Measurements from ENCODE around the gene DNAH10.

DNA sequence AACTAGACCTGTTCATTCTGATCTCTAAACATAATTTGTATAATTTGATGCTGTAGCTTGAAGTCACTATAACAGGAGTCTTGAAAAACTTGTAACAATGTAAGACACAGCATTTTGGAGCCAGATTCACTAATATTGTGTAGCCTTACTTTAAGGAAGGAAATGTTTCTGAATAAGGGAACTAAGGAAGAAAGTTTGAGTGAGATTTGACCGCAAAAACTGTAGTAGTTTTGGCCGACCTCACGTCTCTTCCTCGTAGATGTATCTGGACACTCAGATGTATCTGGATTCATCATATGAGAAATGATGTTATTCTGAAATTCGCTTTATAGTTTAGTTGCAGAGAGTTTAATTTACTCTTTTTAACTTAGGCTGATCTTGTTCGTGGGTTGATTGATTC is 13.9 kb upstream of the DNAH10 start:
- TF ChIP-seq CTCF (IDR thresholded peaks at IDR 0.05 in 4 of 5, conservative IDR thresholded peaks at IDR 0.05 in 1 of 5) (no peak), POLR2A (IDR thresholded peaks at IDR 0.05) (no peak)
